Posterior cingulate gyrus (tissue), 11 donors: ENCODE data around the gene CCM2.
A peak's percentile ranks its signal among the peaks of the same experiment; 100 is the strongest.

Source experiments
- DNase-seq, 10 donors: peaks; one replicate each; pipeline versions ENCODE4 v3.0.0 to v3.0.0-alpha.2; 2020 to 2021; ENCODE audit warnings: mixed read lengths in 3 of 10
- intact Hi-C: fragments of 100-400 bp; cut with DNase I; formaldehyde crosslinking; loops from one replicate; pipeline ENCODE4 v1.15.1; 2023

Gene CCM2

DNA sequence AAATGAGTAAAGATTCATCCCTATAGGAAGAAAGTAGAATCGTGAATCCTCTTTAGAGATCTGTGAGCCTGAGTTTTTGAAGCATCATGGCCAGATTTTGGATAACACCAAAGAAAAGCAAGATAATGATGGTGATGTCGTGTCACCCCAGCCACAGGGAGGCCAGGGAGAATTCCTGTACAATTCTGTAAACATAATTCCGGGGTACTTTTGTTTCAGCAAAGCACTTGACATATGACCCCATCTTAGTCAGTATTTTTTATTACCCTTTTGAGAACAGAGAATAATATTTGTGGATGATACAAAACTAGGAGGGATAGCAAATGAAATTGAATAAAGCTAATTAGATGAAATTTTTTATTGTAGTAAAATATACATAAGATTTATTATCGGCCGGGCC, 55.0 kb downstream of the CCM2 start:
- no peak for DNase-seq
- intact Hi-C loops, result no loop called here

DNA sequence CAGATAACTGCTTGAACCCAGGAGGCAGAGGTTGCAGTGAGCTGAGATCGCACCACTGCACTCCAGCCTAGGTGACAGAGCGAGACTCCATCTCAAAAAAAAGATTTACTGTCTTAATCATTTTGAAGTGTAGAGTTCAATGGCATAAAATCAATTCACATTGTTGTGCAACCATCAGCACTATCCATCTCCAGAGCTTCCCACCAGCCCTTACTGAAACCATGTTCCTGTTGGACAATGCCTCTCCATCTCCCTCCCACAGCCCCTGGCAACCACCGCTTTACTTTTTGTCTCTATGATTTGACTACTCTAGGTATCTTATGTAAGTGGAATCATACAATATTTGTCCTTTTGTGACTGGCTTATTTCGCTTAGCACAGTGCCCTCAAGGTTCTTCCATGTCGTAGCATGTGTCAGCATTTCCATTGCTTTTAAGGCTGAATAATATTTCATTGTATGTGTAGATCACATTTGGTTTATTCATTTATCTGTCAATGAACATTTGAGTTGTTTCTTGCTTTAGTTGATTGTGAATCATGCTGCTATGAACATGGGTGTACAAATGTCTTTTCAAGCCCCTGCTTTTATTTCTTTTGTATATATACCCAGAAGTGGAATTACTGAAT, 55.7 kb downstream of the CCM2 start:
- no peak for DNase-seq
- intact Hi-C loops, result no loop called here

DNA sequence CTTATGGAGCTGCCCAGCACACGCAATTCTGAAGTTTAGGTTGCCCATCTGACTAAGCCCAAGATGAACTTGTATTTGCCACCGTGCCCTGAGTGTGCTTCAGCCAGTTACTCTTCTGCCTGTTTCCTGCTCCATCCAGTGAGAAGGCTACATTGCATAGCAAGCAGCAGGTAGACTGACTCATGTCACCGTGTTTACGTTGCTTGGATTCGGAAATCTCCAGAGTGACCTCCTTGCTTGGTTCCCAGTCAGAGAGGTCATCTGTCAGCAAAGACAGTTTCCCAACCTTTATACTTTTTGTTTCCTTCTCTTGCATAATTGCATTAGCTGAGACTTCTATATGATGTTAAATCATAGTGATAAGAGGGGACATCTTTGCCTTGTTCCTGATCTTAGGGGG, 57.9 kb downstream of the CCM2 start:
- DNase-seq, result no peak
- intact Hi-C loops, result no loop called here

DNA sequence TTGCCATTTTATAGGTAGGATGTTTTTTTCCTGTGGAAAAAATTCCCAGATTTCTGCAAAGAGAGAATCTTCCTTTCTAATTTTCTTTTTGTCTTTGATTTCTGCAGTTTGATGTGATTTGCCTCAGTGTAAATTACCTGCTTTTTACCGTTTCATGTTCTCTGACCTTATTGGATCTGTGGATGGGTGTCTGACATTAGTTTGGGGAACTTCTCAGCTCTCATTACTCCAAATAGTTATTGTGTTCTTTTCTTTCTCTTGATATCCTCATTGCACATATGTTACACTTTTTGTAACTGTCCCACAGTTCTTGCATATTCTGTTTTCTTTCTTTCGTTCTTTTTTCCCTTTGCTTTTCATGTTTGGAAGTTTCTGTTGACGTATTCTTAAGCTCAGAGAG, 60.3 kb downstream of the CCM2 start:
- intact Hi-C loops, result no loop called here
- no peak for DNase-seq

DNA sequence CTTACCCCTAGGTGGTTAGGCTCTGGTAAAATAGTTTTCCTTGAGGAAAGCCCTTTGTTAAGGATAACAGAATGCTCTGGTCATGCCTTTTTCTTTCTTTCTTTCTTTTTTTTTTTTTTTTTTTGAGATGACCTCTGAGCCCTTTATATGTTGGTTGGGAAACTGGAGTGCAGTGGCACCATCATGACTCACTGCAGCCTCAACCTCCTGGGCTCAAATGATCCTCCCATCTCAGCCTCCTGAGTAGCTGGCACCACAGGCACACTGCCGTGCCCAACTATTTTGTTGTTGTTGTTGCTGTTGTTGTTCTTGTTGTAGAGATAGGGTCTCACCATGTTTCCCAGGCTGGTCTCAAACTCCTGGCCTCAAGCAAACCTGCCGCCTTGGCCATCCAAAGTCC, 61.4 kb downstream of the CCM2 start:
- intact Hi-C loops, result no loop called here
- no peak for DNase-seq

DNA sequence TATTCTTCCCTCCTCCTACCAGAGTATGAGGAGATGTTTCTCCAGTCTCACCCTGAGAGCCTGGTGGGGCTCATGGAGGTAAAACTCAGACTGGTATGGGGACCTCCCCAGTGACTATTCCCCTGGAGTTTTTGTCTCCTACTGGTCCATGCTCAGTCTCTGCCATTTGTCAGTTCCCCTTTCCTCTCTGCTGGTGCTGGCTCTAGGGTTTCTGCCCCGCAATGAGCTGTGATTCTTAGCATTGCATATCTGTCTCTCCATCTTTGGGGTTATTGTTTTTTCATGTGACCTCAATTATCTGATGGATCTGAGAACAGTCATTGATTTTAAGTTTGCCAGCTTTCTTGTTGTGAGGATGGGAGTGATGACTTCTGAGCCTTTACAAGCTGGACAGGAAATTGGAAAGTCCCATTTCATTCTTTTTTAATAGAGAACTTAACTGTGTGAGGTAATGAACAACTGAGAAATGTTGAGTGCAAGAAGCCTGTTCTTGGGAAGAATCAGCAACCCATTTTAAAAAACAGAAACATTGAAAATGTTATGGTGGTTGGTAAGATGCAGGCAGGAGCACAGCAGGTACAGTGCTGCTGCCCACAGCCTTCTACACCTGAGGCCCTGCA, 61.9 kb downstream of the CCM2 start:
- intact Hi-C loops, result no loop called here
- DNase-seq, result no peak

DNA sequence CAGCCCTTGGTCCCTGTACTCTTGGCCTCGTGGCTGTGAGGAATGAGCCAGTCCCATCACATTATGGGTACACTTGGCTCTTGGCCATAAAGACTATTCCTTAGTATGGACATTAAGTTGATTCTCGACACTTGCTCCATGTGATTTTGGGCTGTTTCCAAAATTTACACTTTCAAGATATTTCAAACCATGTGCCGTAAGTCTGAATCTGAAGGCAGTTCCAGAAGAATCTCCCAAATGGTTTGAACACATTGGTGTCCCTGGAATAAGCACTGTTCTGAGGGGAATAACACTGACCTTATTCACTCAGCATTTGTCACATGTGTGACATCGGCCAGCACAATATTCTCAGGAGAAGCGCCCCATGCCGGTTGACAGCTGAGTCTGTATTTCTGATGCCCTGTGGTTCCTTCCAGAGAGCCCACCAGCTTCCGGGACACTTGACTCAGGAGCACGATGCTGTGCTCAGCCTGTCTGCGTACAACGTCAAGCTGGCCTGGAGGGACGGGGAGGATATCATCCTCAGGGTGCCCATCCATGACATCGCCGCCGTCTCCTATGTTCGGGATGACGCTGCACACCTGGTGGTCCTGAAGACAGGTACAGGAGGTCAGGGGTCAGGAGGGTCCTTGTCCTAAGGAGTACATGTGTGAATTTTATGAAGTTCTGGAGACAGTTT, 64.2 kb downstream of the CCM2 start:
- intact Hi-C loops, result no loop called here
- DNase-seq, result no peak

DNA sequence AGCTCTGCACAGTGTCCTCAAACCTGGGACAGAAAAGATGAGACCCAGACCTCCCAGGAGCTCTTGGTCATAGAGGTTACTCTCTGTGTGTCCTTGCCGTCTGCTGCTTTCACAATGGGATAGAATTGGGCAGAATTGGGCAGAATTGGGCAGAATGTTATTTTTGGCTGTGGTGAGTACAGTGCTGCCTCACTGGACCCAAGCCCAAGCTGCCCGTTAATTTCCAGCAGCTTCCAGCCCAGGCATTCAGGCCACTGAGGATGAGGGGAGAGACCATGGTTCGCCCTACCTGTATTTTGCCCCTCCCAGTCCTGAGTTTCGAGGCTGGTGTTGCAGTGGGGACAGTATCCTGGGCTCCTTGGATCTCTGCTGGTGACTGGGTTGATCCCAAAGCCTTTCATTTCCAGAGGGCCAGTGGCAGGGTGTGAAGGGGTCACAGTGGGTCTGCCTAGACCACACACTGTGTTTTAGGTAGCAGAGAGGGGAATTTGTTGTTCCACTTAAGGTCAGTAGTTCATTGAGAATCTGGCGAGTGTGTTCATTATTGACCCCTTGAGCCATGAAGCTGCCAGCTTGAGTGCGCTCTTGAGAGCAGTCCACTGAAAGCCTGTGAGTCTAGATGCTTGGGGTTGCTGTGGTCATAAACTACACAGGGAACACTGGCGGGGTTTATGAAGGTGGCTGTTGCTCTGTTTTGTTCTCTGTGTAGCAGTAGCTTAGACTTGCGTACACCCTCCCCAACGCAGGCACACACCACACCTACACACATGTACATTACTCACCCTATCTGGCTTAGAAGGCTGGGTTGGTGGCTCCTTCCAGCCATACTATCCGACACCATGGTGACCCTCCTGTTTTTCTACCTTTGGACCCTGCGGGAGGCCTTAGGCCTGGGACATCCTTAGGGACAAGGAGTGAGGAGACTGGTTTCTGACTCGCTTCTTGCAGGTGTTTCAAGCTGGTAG, 65.3 kb downstream of the CCM2 start:
- no peak for DNase-seq
- intact Hi-C loops, result no loop called here

DNA sequence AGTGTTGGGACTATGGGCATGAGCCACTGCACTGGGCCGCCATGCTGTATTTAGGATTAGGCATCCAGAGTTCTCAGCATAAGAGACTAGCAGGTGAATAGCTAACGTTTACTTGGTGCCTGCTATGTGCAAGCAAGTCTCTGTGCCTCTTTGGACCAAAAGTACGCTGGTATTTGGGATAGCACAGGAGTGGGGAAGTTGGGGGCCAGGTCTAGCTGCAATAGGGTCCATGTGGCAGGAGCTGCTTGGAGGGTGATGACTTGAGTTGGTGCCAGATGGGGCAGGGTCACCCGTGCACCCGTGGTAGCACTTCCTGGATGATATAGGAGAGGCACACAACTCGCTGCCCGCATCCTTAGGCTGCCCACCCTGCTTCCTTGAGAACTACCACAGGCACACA, 66.4 kb downstream of the CCM2 start:
- no peak for DNase-seq
- intact Hi-C loops, result no loop called here

DNA sequence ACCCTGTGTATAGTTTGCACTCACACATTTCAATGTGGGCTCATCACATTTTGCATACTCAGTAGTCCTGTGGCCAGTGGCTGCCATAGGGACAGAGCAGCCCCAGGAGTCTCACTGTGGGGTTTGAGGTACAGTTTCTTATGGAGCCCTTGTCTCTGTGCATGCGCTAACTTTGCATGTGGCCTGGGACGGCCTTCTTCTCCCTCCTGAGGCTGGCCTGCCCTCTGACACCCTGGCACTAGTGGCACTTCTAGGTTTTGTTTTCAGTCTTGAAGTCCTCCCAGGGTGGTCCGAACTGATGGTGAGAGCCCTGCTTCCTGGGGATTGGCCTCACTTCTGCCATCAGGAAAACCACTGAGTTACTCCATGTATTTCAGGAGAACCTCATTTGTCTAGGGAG, 67.6 kb downstream of the CCM2 start:
- DNase-seq, result no peak

DNA sequence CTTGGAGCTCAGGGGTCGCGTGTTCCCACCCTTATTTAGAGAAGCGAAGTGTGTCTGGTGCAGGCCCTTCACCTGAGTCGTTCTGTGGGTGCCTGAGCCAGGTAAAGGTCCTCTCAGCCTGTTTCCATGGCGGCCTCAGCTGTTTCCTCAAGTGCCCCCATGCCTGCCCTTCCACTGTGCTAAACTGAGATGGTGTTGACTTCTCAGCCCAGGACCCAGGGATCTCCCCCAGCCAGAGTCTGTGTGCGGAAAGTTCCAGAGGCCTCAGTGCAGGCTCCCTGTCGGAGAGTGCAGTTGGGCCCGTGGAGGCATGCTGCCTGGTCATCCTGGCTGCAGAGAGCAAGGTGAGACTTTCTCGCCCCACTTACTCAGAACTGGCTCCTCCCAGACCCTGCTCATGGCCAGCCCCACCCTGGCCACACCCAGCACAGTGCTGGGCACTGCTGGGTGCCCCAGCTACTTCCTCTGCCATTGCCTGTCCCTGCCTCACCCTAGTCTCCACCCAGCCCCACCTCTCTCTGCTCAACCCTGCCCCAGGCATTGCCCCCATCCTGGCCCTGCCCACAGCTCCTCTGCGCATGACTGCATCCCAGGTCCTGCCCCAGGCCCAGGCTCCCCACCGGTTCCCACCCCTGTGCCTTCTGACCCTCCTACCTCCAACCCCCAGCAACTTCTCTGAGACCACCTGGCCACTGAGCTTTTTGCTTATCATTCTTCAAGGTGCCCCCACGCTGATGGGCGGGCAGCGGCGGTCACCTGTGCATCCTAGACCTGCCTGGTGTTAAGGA, 68.4 kb downstream of the CCM2 start:
- DNase-seq, result peak in 1 of 10 donors; percentile 83
- intact Hi-C loops, result no loop called here

More for the DNA sequence above, 67.6 kb downstream of the CCM2 start:
- intact Hi-C loops, result no loop called here

DNA sequence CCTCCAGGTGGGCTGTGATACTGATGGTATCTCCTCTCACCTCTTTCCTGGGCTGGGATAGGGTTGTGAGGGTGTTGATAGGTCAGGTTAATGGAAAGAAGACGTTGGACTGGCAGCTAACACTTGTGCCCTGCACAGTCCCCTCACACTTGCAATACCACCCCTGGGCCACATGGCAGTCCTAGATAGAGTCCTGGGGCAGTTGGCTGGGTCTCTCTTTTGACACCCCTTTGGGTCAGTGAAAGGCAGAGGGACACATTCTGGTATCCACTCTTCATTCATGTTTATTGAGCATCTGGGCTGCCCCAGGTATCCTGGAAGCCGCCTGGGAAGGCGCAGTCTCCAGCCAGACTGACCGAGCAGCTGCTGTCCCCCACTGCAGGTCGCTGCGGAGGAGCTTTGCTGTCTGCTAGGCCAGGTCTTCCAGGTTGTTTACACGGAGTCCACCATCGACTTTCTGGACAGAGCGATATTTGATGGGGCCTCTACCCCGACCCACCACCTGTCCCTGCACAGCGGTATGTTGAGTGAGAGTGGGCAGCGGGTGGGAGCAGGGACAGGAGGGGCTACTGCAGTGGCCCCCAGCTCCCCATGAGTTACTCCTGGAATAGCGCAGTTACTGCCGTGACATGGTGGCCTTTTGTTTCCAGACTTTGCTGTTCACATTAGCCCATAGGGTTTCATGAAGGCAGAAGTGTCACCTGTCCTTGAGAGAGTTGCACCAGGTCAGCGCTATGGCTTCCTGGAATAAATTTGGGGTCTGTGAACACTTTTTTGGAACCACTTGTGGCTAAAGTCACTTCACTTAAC, 69.6 kb downstream of the CCM2 start:
- no peak for DNase-seq

DNA sequence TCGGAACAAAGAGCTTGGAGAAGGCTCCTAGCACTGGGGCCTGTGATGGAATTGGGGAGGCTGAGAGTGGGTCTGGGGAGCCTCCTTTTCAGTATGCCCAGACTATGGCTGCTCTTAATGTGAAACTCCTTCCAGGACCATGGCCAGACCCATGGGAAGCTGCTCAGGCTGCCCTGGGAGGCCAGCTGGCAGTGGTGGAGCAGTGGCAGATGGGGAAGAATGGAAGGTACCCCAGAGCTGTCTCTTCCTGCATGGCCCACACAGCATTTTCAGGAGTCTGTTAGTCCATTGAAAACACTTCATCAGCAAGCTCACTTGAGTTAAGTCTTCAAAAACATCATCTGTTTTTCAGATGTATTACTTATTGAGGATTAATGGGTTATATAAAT, 70.2 kb downstream of the CCM2 start:
- intact Hi-C loops, result loop anchor here (10.0 kb wide), 1 partner anchor 185 kb away; the partner anchor contains the start of gene PURB
- DNase-seq, result no peak

More for the DNA sequence above, 69.6 kb downstream of the CCM2 start:
- intact Hi-C loops, result loop anchor here (10.0 kb wide), 1 partner anchor 185 kb away; the partner anchor contains the start of gene PURB

DNA sequence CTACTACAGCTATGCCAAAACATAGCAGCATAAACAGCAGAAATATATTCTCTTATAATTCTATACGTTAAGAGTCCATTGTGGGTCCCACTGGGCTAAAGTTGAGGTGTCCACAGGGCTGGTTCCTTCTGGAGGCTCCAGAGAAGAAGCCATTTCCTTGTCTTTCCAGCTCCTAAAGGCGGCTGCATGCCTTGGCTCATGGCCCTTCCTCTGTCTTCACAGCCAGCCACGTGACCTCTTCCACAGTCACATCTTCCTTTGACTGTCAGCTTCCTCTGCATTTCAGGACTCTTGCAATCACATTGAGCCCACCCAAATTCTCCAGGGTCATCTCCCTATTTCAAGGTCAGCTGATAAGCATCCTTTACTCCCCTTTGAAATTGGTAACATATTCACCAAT, 71.5 kb downstream of the CCM2 start:
- intact Hi-C loops, result loop anchor here (10.0 kb wide), 1 partner anchor 187 kb away; the partner anchor contains the start of gene PURB
- no peak for DNase-seq

DNA sequence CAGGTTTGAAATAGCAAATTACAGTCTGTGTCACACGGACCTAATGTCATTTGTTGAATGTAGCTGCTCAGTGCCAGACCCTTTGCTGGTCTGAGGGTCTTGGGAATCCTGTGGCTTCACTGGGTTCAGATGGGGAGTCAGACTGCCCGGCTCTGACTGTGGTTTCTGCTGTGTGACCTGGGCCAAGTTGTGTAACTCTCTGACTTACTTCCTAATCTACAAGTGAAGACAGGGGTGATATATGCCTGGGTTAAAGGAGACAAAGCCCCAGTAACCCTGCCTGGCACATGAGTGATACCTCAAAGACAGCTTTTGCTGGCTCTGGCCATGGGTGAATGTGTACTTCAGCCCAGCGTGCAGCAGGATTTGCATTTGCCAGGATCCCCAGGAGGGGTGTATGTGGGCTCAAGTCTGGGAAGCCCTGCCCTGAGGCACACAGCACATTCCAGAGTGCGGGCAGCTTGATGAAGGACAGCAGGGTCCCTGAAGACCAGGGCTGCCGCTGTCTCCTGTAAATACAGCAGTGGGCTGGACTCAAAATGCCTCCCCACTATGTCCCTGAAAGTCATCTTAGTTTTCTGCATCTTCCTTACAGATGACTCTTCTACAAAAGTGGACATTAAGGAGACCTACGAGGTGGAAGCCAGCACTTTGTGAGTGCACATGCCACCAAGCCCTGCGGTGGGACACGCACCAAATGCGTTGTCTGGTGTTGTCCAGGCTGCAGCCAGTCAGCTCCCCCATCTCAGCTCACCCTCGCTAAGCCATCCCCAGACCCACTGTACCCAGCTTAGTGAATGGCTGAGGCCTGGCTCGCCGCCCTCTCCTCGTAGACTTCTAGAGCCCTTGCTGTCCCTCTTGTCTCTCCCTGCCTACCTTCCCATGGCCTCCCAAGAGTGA, 72.4 kb downstream of the CCM2 start:
- peak in 1 of 10 donors; percentile 77 for DNase-seq
- intact Hi-C loops, result loop anchor here (10.0 kb wide), 1 partner anchor 188 kb away; the partner anchor contains the start of gene PURB

DNA sequence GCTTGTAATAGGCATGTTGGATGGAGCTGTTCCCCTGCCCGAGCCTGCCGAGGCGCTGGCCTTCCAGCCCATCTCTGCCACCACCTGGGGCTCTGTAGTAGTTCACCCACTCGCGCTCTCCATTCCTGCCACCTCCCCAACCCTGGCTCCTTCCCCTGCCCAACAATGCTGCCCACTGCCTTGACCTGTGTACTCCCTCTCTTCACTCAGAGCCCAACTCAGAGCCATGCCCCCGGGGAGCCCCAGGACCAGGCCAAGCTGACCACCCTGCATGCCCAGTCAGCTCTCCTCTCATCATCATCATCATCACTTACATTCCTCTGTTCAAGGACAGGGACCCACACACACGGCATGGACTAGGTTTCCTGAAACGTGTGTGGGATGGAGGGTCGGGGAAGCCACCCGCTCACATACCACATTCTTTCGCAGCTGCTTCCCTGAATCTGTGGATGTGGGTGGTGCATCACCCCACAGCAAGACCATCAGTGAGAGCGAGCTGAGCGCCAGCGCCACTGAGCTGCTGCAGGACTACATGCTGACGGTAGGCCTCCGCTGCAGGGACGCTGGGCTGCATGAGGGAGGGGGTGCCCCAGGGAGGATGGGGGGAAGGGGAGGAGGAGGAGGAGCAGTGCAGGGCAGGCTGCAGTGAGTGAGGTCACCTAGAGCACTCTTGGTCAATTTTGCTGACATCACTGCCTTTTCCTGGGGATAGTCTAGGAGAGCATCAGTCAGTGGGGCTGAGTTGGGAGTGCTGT, 73.2 kb downstream of the CCM2 start:
- intact Hi-C loops, result loop anchor here (10.0 kb wide), 1 partner anchor 188 kb away; the partner anchor contains the start of gene PURB
- peak in 8 of 10 donors; percentile 37 to 95 (median 76) for DNase-seq
